ENCODE data around the gene IQSEC3. TPM values are rescaled to one million over a fixed set of nuclear protein-coding genes. Genes with fewer than 3 reads are reported as not detected.

IQSEC3 gene
- total and polyA plus RNA-seq, 2 of the 13 experiments (the other 11 are each of a cell fraction or from before 2014, with no cell fraction given), result not detected

DNA sequence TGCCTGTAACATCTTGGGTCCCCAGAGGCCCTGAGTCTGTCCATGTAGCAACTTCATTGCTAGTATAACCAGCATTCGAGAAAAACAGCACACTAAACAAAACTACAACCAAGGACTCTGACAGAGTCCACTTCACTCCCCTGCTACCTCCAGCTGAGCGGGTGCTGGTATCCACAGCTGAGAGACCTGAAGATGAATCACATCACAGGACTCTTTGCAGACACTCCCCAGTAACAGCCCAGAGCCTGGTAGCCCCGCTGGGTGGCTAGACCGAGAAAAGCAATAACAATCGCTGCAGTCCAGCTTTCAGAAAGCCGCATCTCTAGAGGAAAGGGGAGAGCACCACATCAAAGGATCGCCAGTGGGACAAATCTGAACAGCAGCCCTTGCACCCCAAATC, 9.0 kb upstream of the IQSEC3 start:
- H3K4me3 ChIP-seq (replicated peaks in 1 of 3; ENCODE audit: insufficient read depth in 1 of 3, low read depth in 2 of 3, low read length in 3 of 3), result no peak overlapping the region
- POLR2A ChIA-PET, result no interaction called here
- intact Hi-C loops (cut with micrococcal nuclease; ENCODE audit: unreplicated experiment), result no loop called here
- CTCF ChIA-PET (ENCODE audit: low intra/inter-chr PET ratio, low total read pairs), result no interaction called here
- no peaks in the 10 kb centered on the region for H3K4me1 ChIP-seq (ENCODE audit: insufficient read depth, low read length)
- H3K27ac ChIP-seq (ENCODE audit: extremely low read length, insufficient read depth, low read length), result no peak overlapping the region
- TF ChIP-seq ZNF234 (CRISPR knock-in tag; conservative IDR thresholded peaks at IDR 0.05) (no peak), ATF4 (CRISPR knock-in tag; IDR thresholded peaks at IDR 0.05) (0 out of 4 replicates have a peak, but pooled peaks of 1 of the 2 experiments have one; percentile 7), ZNF101 (CRISPR knock-in tag; IDR thresholded peaks at IDR 0.05; ENCODE audit: borderline replicate concordance, low read depth) (no peak), FOXA3 (CRISPR knock-in tag; IDR thresholded peaks at IDR 0.05) (no peak), HNF4A (CRISPR knock-in tag; IDR thresholded peaks at IDR 0.05) (no peak), ZNF235 (CRISPR knock-in tag; IDR thresholded peaks at IDR 0.05; ENCODE audit: borderline replicate concordance) (0 out of 2 replicates have a peak, but pooled peaks have one; percentile 37), MAFF (IDR thresholded peaks at IDR 0.05; ENCODE audit: low read depth, low read length) (no peak)
- TF ChIP-seq, protein P1, sequence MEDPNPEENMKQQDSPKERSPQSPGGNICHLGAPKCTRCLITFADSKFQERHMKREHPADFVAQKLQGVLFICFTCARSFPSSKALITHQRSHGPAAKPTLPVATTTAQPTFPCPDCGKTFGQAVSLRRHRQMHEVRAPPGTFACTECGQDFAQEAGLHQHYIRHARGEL (CRISPR knock-in tag; IDR thresholded peaks at IDR 0.05), result 0 out of 2 replicates have a peak, but pooled peaks have one; percentile 36
- no peak overlapping the region for H2AFZ ChIP-seq (ENCODE audit: low read length)
- H4K20me1 ChIP-seq (ENCODE audit: insufficient read depth, low read length), result no peaks in the 10 kb centered on the region
- H3K79me2 ChIP-seq (ENCODE audit: insufficient read depth, low read length), result no peaks in the 10 kb centered on the region
- ATAC-seq (no peak), DNase-seq (ENCODE audit: low spot score) (no peak), FAIRE-seq (no peak)
- in situ Hi-C loops (cut with HindIII; ENCODE audit: extremely low pct_ligation_motif_present, low pct_unique_long_range_greater_than_20kb), result no loop called here
- no peaks in the 10 kb centered on the region for H3K9me3 ChIP-seq (ENCODE audit: low read length)
- WGBS (ENCODE audit: low lambda C conversion rate), result 11% methylated on average over 7 of the region's 7 CpGs
- no TSS peak for BruUV-seq (replicated peaks)
- H3K27me3 ChIP-seq (ENCODE audit: control insufficient read depth in 1 of 2, insufficient read depth in 2 of 2, low read length in 2 of 2), result peaks cover 5 to 44% of the 10 kb centered on the region in 2 experiments; a peak in 4 of 5 replicates
- no peak overlapping the region for H3K4me2 ChIP-seq (ENCODE audit: low read depth, low read length)
- H3K36me3 ChIP-seq (replicated peaks in 1 of 2; ENCODE audit: control insufficient read depth in 1 of 2, insufficient read depth in 2 of 2, low read length in 2 of 2), result no peaks in the 10 kb centered on the region
- no peak overlapping the region for H3K9ac ChIP-seq (ENCODE audit: insufficient read depth, low read depth, low read length)

DNA sequence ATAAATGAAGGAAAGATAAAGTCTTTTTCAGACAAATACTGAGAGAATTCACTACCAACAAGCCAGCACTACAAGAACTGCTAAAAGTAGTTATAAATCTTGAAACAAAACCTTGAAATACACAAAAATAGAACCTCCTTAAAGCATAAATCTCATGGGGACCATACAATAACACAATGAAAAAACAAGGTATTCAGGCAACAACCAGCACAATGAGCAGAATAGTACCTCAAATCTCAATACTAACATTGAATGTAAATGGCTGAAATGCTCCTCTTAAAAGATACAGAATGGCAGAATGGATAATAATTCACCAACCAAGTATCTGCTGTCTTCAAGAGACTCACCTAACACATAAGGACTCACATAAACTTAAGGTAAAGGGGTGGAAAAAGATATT, 7.7 kb upstream of the IQSEC3 start:
- Histone ChIP-seq H3K9me3 (ENCODE audit: low read length) (no peaks in the 10 kb centered on the region), H3K36me3 (replicated peaks in 1 of 2; ENCODE audit: control insufficient read depth in 1 of 2, insufficient read depth in 2 of 2, low read length in 2 of 2) (no peaks in the 10 kb centered on the region), H3K9ac (ENCODE audit: insufficient read depth, low read depth, low read length) (no peak overlapping the region), H3K4me1 (ENCODE audit: insufficient read depth, low read length) (no peaks in the 10 kb centered on the region), H3K27me3 (ENCODE audit: control insufficient read depth in 1 of 2, insufficient read depth in 2 of 2, low read length in 2 of 2) (peaks cover 5 to 37% of the 10 kb centered on the region in 2 experiments; a peak in 4 of 5 replicates), H3K79me2 (ENCODE audit: insufficient read depth, low read length) (no peaks in the 10 kb centered on the region), H4K20me1 (ENCODE audit: insufficient read depth, low read length) (no peaks in the 10 kb centered on the region), H3K4me3 (replicated peaks in 1 of 3; ENCODE audit: insufficient read depth in 1 of 3, low read depth in 2 of 3, low read length in 3 of 3) (no peak overlapping the region), H3K4me2 (ENCODE audit: low read depth, low read length) (no peak overlapping the region), H2AFZ (ENCODE audit: low read length) (no peak overlapping the region), H3K27ac (ENCODE audit: extremely low read length, insufficient read depth, low read length) (no peak overlapping the region)
- DNase-seq (ENCODE audit: low spot score), result no peak
- in situ Hi-C loops (cut with HindIII; ENCODE audit: extremely low pct_ligation_motif_present, low pct_unique_long_range_greater_than_20kb), result no loop called here
- POLR2A ChIA-PET, result no interaction called here
- FAIRE-seq, result no peak
- BruUV-seq (replicated peaks), result no TSS peak
- no peak for ATAC-seq
- intact Hi-C loops (cut with micrococcal nuclease; ENCODE audit: unreplicated experiment), result no loop called here
- CTCF ChIA-PET (ENCODE audit: low intra/inter-chr PET ratio, low total read pairs), result no interaction called here
- TF ChIP-seq ZNF333 (CRISPR knock-in tag; IDR thresholded peaks at IDR 0.05; ENCODE audit: borderline replicate concordance) (no peak), KAT8 (CRISPR knock-in tag; IDR thresholded peaks at IDR 0.05) (no peak), ZNF614 (CRISPR knock-in tag; IDR thresholded peaks at IDR 0.05; ENCODE audit: borderline replicate concordance) (no peak), SALL2 (CRISPR knock-in tag; IDR thresholded peaks at IDR 0.05) (no peak), ZNF782 (CRISPR knock-in tag; IDR thresholded peaks at IDR 0.05; ENCODE audit: borderline replicate concordance) (no peak), ZNF121 (CRISPR knock-in tag; IDR thresholded peaks at IDR 0.05) (no peak), ARHGAP35 (CRISPR knock-in tag; IDR thresholded peaks at IDR 0.05; ENCODE audit: borderline replicate concordance) (no peak), POLR2A (IDR thresholded peaks at IDR 0.05; ENCODE audit: insufficient read depth in 1 of 2, low read depth in 2 of 2, low read length in 2 of 2) (no peak), PAX8 (CRISPR knock-in tag; IDR thresholded peaks at IDR 0.05; ENCODE audit: borderline replicate concordance) (no peak), HDAC1 (CRISPR knock-in tag; IDR thresholded peaks at IDR 0.05) (no peak)
